H1 (cell line): ENCODE measurements around the gene SLC8B1. TPM values are rescaled to one million over a fixed set of nuclear protein-coding genes. Genes with fewer than 3 reads are reported as not detected.
A peak's percentile ranks its signal among the peaks of the same experiment; 100 is the strongest.

Source experiments
- CTCF ChIA-PET: fragments of 300-600 bp; sonication (Branson Sonifier 250); formaldehyde crosslinking; loops from one replicate; lab custom pipeline; 2021; ENCODE audit not compliant: partially characterized antibody; lab: Charles Lee
- POLR2A ChIA-PET: fragments of 300-600 bp; sonication (Branson Sonifier 250); formaldehyde crosslinking; loops from one replicate; lab custom pipeline; 2021; ENCODE audit warnings: inconsistent platforms; ENCODE audit not compliant: partially characterized antibody; lab: Charles Lee
- DNase-seq, 2 experiments: peaks; one replicate each; pipeline versions ENCODE4 v3.0.0 to v3.0.0-alpha.2; 2010 to 2022; ENCODE audit warnings: low spot score in 2 of 2, low read depth in 1 of 2, mixed read lengths in 1 of 2
- FAIRE-seq: peaks from 2 replicates; lab custom pipeline; 2011; peaks lifted over from hg19 to GRCh38; lab: Jason Lieb, UNC
- H2AFZ ChIP-seq: 2 replicates; pipeline ENCODE4 v1.8.1; 2012; ENCODE audit warnings: low read length, inconsistent platforms
- H2AK5ac ChIP-seq: 2 replicates; pipeline ENCODE4 v1.6.1; 2013; ENCODE audit warnings: low read depth, low read length
- H2BK120ac ChIP-seq: replicated peaks from 2 replicates; pipeline ENCODE3; 2013; ENCODE audit warnings: low read depth, low read length, inconsistent platforms
- H2BK12ac ChIP-seq: 2 replicates; pipeline ENCODE4 v1.6.1; 2013; ENCODE audit warnings: low read depth, low read length
- H2BK15ac ChIP-seq: 2 replicates; pipeline ENCODE4 v1.6.1; 2013; ENCODE audit warnings: low read length
- H2BK20ac ChIP-seq: 2 replicates; pipeline ENCODE4 v1.6.1; 2013; ENCODE audit warnings: low read length
- H2BK5ac ChIP-seq: 2 replicates; pipeline ENCODE4 v1.6.1; 2013; ENCODE audit warnings: low read depth, low read length
- H3K14ac ChIP-seq: 2 replicates; pipeline ENCODE4 v1.6.1; 2013; ENCODE audit warnings: inconsistent platforms; ENCODE audit not compliant: insufficient read length
- H3K18ac ChIP-seq: 2 replicates; pipeline ENCODE4 v1.6.1; 2013; ENCODE audit warnings: low read length; ENCODE audit errors: extremely low read depth
- H3K23ac ChIP-seq: 2 replicates; pipeline ENCODE4 v1.6.1; 2013; ENCODE audit warnings: inconsistent platforms; ENCODE audit not compliant: insufficient read length
- H3K23me2 ChIP-seq: 2 replicates; pipeline ENCODE4 v1.6.1; 2013; ENCODE audit warnings: low read depth, low read length
- H3K27ac ChIP-seq: 2 replicates; pipeline ENCODE4 v1.6.1; 2011; ENCODE audit warnings: low read depth, low read length, inconsistent platforms
- H3K27me3 ChIP-seq, 4 experiments: replicated peaks in 1 of 4; 1 replicate in 1 of 4; 2 replicates in 3 of 4; pipeline versions ENCODE4 v1.6.1 to v1.8.1; 2011 to 2013; ENCODE audit warnings: low read length in 3 of 4, mild to moderate bottlenecking in 3 of 4, inconsistent platforms in 2 of 4, mixed read lengths in 2 of 4, moderate library complexity in 1 of 4; ENCODE audit not compliant: control insufficient read depth in 3 of 4, insufficient read depth in 3 of 4; ENCODE audit errors: extremely low read depth in 1 of 4
- H3K36me3 ChIP-seq, 4 experiments: 2 replicates each; pipeline versions ENCODE4 v1.6.1 to v1.8.1; 2011 to 2013; ENCODE audit warnings: mild to moderate bottlenecking in 4 of 4, low read length in 3 of 4, moderate library complexity in 2 of 4, control low read depth in 1 of 4, inconsistent platforms in 1 of 4; ENCODE audit not compliant: insufficient read depth in 4 of 4, control insufficient read depth in 2 of 4
- H3K4ac ChIP-seq: replicated peaks from 2 replicates; pipeline ENCODE3; 2013; ENCODE audit warnings: low read length, low read depth, mixed read lengths, inconsistent platforms; ENCODE audit not compliant: insufficient read length
- H3K4me1 ChIP-seq, 4 experiments: replicated peaks in 1 of 4; 1 replicate in 1 of 4; 2 replicates in 3 of 4; pipeline versions ENCODE4 v1.6.1 to v1.8.1; 2011 to 2013; ENCODE audit warnings: low read length in 3 of 4, inconsistent platforms in 2 of 4, mixed read lengths in 1 of 4; ENCODE audit not compliant: insufficient read depth in 4 of 4, control insufficient read depth in 3 of 4
- H3K4me2 ChIP-seq, 2 experiments: 2 replicates each; pipeline versions ENCODE4 v1.6.1 to v1.8.1; 2011 to 2013; ENCODE audit warnings: low read depth in 2 of 2, low read length in 2 of 2, control low read depth in 1 of 2, inconsistent platforms in 1 of 2, mild to moderate bottlenecking in 1 of 2; ENCODE audit not compliant: insufficient read depth in 1 of 2
- H3K4me3 ChIP-seq, 4 experiments: fragments of 200-600, 300-600 bp in 1 of 4; sonication (generic), shearing (Covaris generic), sonication (Bioruptor Twin) in 1 of 4; 2 replicates each; pipeline versions ENCODE4 v1.5.1 to v1.8.1; 2011 to 2016; ENCODE audit warnings: low read length in 4 of 4, low read depth in 3 of 4, control low read depth in 2 of 4, inconsistent platforms in 2 of 4, mild to moderate bottlenecking in 2 of 4, mixed read lengths in 1 of 4, moderate library complexity in 1 of 4; ENCODE audit not compliant: insufficient read depth in 2 of 4; ENCODE audit errors: extremely low read depth in 1 of 4
- H3K56ac ChIP-seq: replicated peaks from 2 replicates; pipeline ENCODE3; 2013; ENCODE audit warnings: low read depth, mild to moderate bottlenecking, mixed read lengths, low read length, inconsistent platforms; ENCODE audit not compliant: insufficient read length
- H3K79me1 ChIP-seq: 2 replicates; pipeline ENCODE4 v1.6.1; 2013; ENCODE audit warnings: low read depth, low read length, control low read depth
- H3K79me2 ChIP-seq, 2 experiments: 2 replicates each; pipeline versions ENCODE4 v1.6.1 to v1.8.1; 2012 to 2013; ENCODE audit warnings: low read length in 2 of 2, mild to moderate bottlenecking in 2 of 2, inconsistent platforms in 1 of 2; ENCODE audit not compliant: insufficient read depth in 2 of 2, control insufficient read depth in 1 of 2
- H3K9ac ChIP-seq, 4 experiments: replicated peaks in 1 of 4; 1 replicate in 1 of 4; 2 replicates in 3 of 4; pipeline versions ENCODE4 v1.6.1 to v1.8.1; 2011 to 2013; ENCODE audit warnings: low read depth in 3 of 4, low read length in 3 of 4, control low read depth in 2 of 4, mild to moderate bottlenecking in 2 of 4, moderate library complexity in 2 of 4, inconsistent platforms in 1 of 4; ENCODE audit errors: extremely low read depth in 1 of 4
- H3K9me3 ChIP-seq, 2 experiments: 2 replicates each; pipeline versions ENCODE4 v1.6.1 to v1.8.1; 2012 to 2013; ENCODE audit warnings: mild to moderate bottlenecking in 2 of 2, moderate library complexity in 2 of 2, control low read depth in 1 of 2, inconsistent platforms in 1 of 2, low read depth in 1 of 2, low read length in 1 of 2, mixed read lengths in 1 of 2; ENCODE audit not compliant: insufficient read depth in 2 of 2
- H4K20me1 ChIP-seq, 2 experiments: replicated peaks in 1 of 2; 2 replicates each; pipeline versions ENCODE3 to v1.8.1; 2011 to 2013; ENCODE audit warnings: inconsistent platforms in 2 of 2, low read length in 2 of 2, mild to moderate bottlenecking in 1 of 2; ENCODE audit not compliant: insufficient read depth in 2 of 2, control insufficient read depth in 1 of 2
- H4K5ac ChIP-seq: 2 replicates; pipeline ENCODE4 v1.6.1; 2013; ENCODE audit warnings: low read length, low read depth, mixed read lengths, inconsistent platforms; ENCODE audit not compliant: insufficient read length
- H4K8ac ChIP-seq: 2 replicates; pipeline ENCODE4 v1.8.0; 2013; ENCODE audit warnings: mild to moderate bottlenecking, moderate library complexity, low read length, inconsistent platforms; ENCODE audit not compliant: insufficient read depth; ENCODE audit errors: extremely low read depth
- H4K91ac ChIP-seq: replicated peaks from 2 replicates; pipeline ENCODE3; 2013; ENCODE audit warnings: low read length, mixed read lengths, inconsistent platforms; ENCODE audit not compliant: insufficient read length
- EGR1 ChIP-seq: IDR thresholded peaks from 2 replicates; pipeline ENCODE4 v1.6.1; 2011; ENCODE audit warnings: low read depth, low read length, borderline replicate concordance
- HDAC6 ChIP-seq: IDR thresholded peaks from one replicate; pipeline ENCODE4 v1.7.1; 2012; ENCODE audit warnings: low read depth, mild to moderate bottlenecking, inconsistent platforms, low read length, moderate library complexity
- SIN3A ChIP-seq, 2 experiments: IDR thresholded peaks in 1 of 2; conservative IDR thresholded peaks in 1 of 2; 2 replicates each; pipeline ENCODE4 v1.6.1; 2011 to 2012; ENCODE audit warnings: low read length in 2 of 2, improper control_type of control experiment in 1 of 2, low read depth in 1 of 2, mild to moderate bottlenecking in 1 of 2
- WGBS, 2 experiments: shearing (Covaris generic) in 1 of 2; methylation state at CpG; one replicate each; pipeline versions ENCODE4 v1.1.6 to v1.1.7; 2013 to 2015; ENCODE audit warnings: low lambda C conversion rate in 2 of 2, mixed read lengths in 2 of 2, inconsistent platforms in 1 of 2, low coverage in 1 of 2, missing lambda C conversion rate in 1 of 2; ENCODE audit not compliant: insufficient replicate concordance in 2 of 2, insufficient coverage in 1 of 2, insufficient read length in 1 of 2; ENCODE audit errors: extremely low coverage in 1 of 2, missing lambda C conversion rate in 1 of 2; 5-methylcytosine and 5-hydroxymethylcytosine counted together
- polyA plus RNA-seq, 7 experiments: library from polyadenylated mRNA; depleted of rRNA in 3 of 7; stranded (reverse) in 5 of 7; unstranded in 2 of 7; fragments of >200 nt in 5 of 7; fragments of 200-250 nt in 2 of 7; gene quantifications; 1 replicate in 5 of 7; 2 replicates in 1 of 7; 4 replicates in 1 of 7; pipeline versions ENCODE4 v1.2.1 to v1.2.3, GENCODE V29; 2011 to 2013; ENCODE audit warnings: missing spikeins in 2 of 7, mixed read lengths in 2 of 7
- total RNA-seq: library from RNA; stranded (reverse); fragmentation: NEBNext Ultra II Directional; extraction: Animal tissue kit (Norgen Biotek cat#: 25700); gene quantifications from 2 replicates; pipeline ENCODE4 v1.2.1, GENCODE V29; 2021

Gene SLC8B1
- total and polyA plus RNA-seq, 2 of the 8 experiments (the other 6 are each of a cell fraction or from before 2014, with no cell fraction given), result 11.2 to 19.1 TPM

GRCh38 chr12:113358381-113359132, 23.6 kb upstream of the SLC8B1 start, which contains the start of gene PLBD2:
PLBD2 (plus strand) TSS chr12:113358587; CDS start chr12:113358601, 14 bp downstream.
- Histone ChIP-seq H2AK5ac (no peak within 1 kb of the TSS), H3K27me3 (no peaks in the 10 kb centered on the region), H3K56ac (peak within 1 kb of the TSS; percentile 28), H3K79me2 (peaks cover 0 to 8% of the 10 kb centered on the region in 2 experiments; a peak in 2 of 4 replicates), H4K20me1 (peaks cover 0 to 7% of the 10 kb centered on the region in 2 experiments), H2BK5ac (peak within 1 kb of the TSS; percentile 49; the same call in 1 of the 2 replicates), H2BK120ac (no peak within 1 kb of the TSS), H4K5ac (peak within 1 kb of the TSS; percentile 84), H3K14ac (no peak within 1 kb of the TSS), H3K4ac (no peak within 1 kb of the TSS), H3K23ac (no peak within 1 kb of the TSS), H3K36me3 (no peaks in the 10 kb centered on the region), H3K18ac (peak within 1 kb of the TSS; percentile 93), H3K4me3 (peak within 1 kb of the TSS; percentile 69 to 91 (median 84)), H3K4me1 (peaks cover 3 to 9% (median 5%) of the 10 kb centered on the region in 4 experiments), H3K9me3 (no peaks in the 10 kb centered on the region), H4K91ac (no peak within 1 kb of the TSS), H2BK12ac (no peak within 1 kb of the TSS; the same call in 1 of the 2 replicates), H3K27ac (no peak within 1 kb of the TSS), H2AFZ (no peak within 1 kb of the TSS), H3K79me1 (peaks cover 5% of the 10 kb centered on the region; the same call in 1 of the 2 replicates), H2BK20ac (no peak within 1 kb of the TSS), H4K8ac (peak within 1 kb of the TSS; percentile 92), H2BK15ac (no peak within 1 kb of the TSS), H3K4me2 (peak within 1 kb of the TSS; percentile 89 to 99), H3K9ac (peak within 1 kb of the TSS; percentile 44 to 65 (median 62)), H3K23me2 (peaks cover 7% of the 10 kb centered on the region)
- ChIA-PET CTCF (interaction anchor here (0.7 to 2.3 kb wide), 6 partner anchors 15 to 163 kb away, joined by 3 to 6 read pairs (median 4); no protein-coding TSS in a partner anchor), POLR2A (interaction anchor here (0.6 to 1.8 kb wide), 4 partner anchors 10 to 112 kb away, joined by 3 to 5 read pairs (median 4); no protein-coding TSS in a partner anchor)
- no peak for FAIRE-seq
- 2% methylated on average over 33 of the region's 67 CpGs; no CpG with 5 or more reads in 1 of the 2 experiments for WGBS, 2 experiments
- peak; percentile 77 to 94 for DNase-seq
- TF ChIP-seq EGR1, result peak; percentile 85
- TF ChIP-seq HDAC6, result no peak
- TF ChIP-seq SIN3A (conservative IDR thresholded peaks at IDR 0.05 in 1 of 2, IDR thresholded peaks at IDR 0.05 in 1 of 2; ENCODE audit: low read depth in 1 of 2, low read length in 2 of 2), result peak; percentile 93 to 98; a peak in 3 of 4 replicates
